HUES64 (cell line): ENCODE measurements around the gene MTRF1.
"Not testable (repeated sequence)": the region's sequence is repeated elsewhere in the genome, so short reads cannot be mapped to it uniquely, and the experiment has no call there.

Experiments used
- H3K27ac ChIP-seq: 2 replicates; pipeline ENCODE4 v1.7.0; 2013; ENCODE audit warnings: low read depth, low read length, inconsistent platforms
- H3K27me3 ChIP-seq: 2 replicates; pipeline ENCODE4 v1.6.1; 2013; ENCODE audit warnings: mild to moderate bottlenecking, low read length; ENCODE audit not compliant: insufficient read depth
- H3K36me3 ChIP-seq: 2 replicates; pipeline ENCODE4 v1.6.1; 2013; ENCODE audit warnings: mild to moderate bottlenecking, low read length; ENCODE audit not compliant: insufficient read depth
- H3K4me1 ChIP-seq: 2 replicates; pipeline ENCODE4 v1.6.1; 2013; ENCODE audit warnings: mild to moderate bottlenecking, low read length, moderate library complexity; ENCODE audit not compliant: insufficient read depth
- H3K4me3 ChIP-seq: 2 replicates; pipeline ENCODE4 v1.5.1; 2013; ENCODE audit warnings: mild to moderate bottlenecking, low read length, moderate library complexity
- H3K9ac ChIP-seq: 2 replicates; pipeline ENCODE4 v1.6.1; 2013; ENCODE audit warnings: mild to moderate bottlenecking, low read depth, low read length
- H3K9me3 ChIP-seq: 2 replicates; pipeline ENCODE4 v1.6.1; 2013; ENCODE audit warnings: low read depth, low read length; ENCODE audit not compliant: insufficient read depth
- WGBS: fragments of 150-250, 120-280 bp; methylation state at CpG from one replicate; pipeline ENCODE4 v1.1.7; 2013; ENCODE audit warnings: missing lambda C conversion rate; 5-methylcytosine and 5-hydroxymethylcytosine counted together

The MTRF1 gene

GRCh38 chr13:41193919-41194824, 69.2 kb downstream of the MTRF1 start, which contains the start of gene KBTBD7:
Gene KBTBD7 (minus strand): TSS chr13:41194569. CDS start chr13:41194257, 312 bp downstream.
- WGBS = 20% methylated on average over 66 of the region's 66 CpGs
- peak within 1 kb of the TSS; percentile 86 for H3K27ac ChIP-seq

GRCh38 chr13:41193469-41193868, 69.9 kb downstream of the MTRF1 start:
- Histone ChIP-seq H3K9ac (no peak overlapping the region), H3K27ac (no peak overlapping the region), H3K27me3 (no peaks in the 10 kb centered on the region), H3K4me3 (peak overlapping the region; percentile 78), H3K4me1 (no peaks in the 10 kb centered on the region), H3K36me3 (no peaks in the 10 kb centered on the region), H3K9me3 (no peaks in the 10 kb centered on the region)
- 95% methylated on average over 18 of the region's 18 CpGs for WGBS

More at GRCh38 chr13:41193919-41194824, 69.2 kb downstream of the MTRF1 start, which contains the start of gene KBTBD7:
- Histone ChIP-seq H3K36me3 (no peaks in the 10 kb centered on the region), H3K4me1 (no peaks in the 10 kb centered on the region), H3K9me3 (no peaks in the 10 kb centered on the region), H3K27me3 (no peaks in the 10 kb centered on the region), H3K9ac (peak within 1 kb of the TSS; percentile 87), H3K4me3 (peak within 1 kb of the TSS; percentile 78)

GRCh38 chr13:41188584-41188983, 74.8 kb downstream of the MTRF1 start:
- Histone ChIP-seq H3K9ac (no peak overlapping the region), H3K27me3 (no peaks in the 10 kb centered on the region), H3K36me3 (no peaks in the 10 kb centered on the region), H3K4me1 (no peaks in the 10 kb centered on the region), H3K9me3 (no peaks in the 10 kb centered on the region), H3K27ac (no peak overlapping the region), H3K4me3 (no peak overlapping the region)
- WGBS = 93% methylated on average over 6 of the region's 6 CpGs

- Histone ChIP-seq H3K36me3 (no peaks in the 10 kb centered on the region), H3K4me1 (no peaks in the 10 kb centered on the region), H3K9ac (no peak overlapping the region), H3K9me3 (no peaks in the 10 kb centered on the region), H3K27me3 (no peaks in the 10 kb centered on the region), H3K4me3 (no peak overlapping the region), H3K27ac (no peak overlapping the region)
- 94% methylated on average over 3 of the region's 3 CpGs for WGBS
Observed at GRCh38 chr13:41186481-41186880, 76.9 kb downstream of the MTRF1 start.

GRCh38 chr13:41182231-41182630, 81.1 kb downstream of the MTRF1 start:
- no peak overlapping the region for H3K27ac ChIP-seq

GRCh38 chr13:41179593-41180250, 83.7 kb downstream of the MTRF1 start:
- Histone ChIP-seq H3K4me1 (no peaks in the 10 kb centered on the region), H3K27me3 (no peaks in the 10 kb centered on the region), H3K9ac (no peak overlapping the region), H3K36me3 (no peaks in the 10 kb centered on the region), H3K4me3 (no peak overlapping the region), H3K27ac (no peak overlapping the region), H3K9me3 (peaks cover 18% of the 10 kb centered on the region)
- WGBS = 85% methylated on average over 3 of the region's 4 CpGs

More at GRCh38 chr13:41182231-41182630, 81.1 kb downstream of the MTRF1 start:
- Histone ChIP-seq H3K36me3 (no peaks in the 10 kb centered on the region), H3K4me3 (no peak overlapping the region), H3K4me1 (no peaks in the 10 kb centered on the region), H3K27me3 (no peaks in the 10 kb centered on the region), H3K9ac (no peak overlapping the region), H3K9me3 (no peaks in the 10 kb centered on the region)

GRCh38 chr13:41178040-41178439, 85.3 kb downstream of the MTRF1 start:
- peaks cover 23% of the 10 kb centered on the region for H3K9me3 ChIP-seq
- H3K27ac ChIP-seq = no peak overlapping the region
- no peak overlapping the region for H3K4me3 ChIP-seq
- no peaks in the 10 kb centered on the region for H3K27me3 ChIP-seq
- 91% methylated on average over 5 of the region's 7 CpGs for WGBS
- no peaks in the 10 kb centered on the region for H3K36me3 ChIP-seq
- H3K4me1 ChIP-seq = no peaks in the 10 kb centered on the region
- H3K9ac ChIP-seq = no peak overlapping the region

GRCh38 chr13:41177616-41178015, 85.8 kb downstream of the MTRF1 start:
- Histone ChIP-seq H3K27me3 (no peaks in the 10 kb centered on the region), H3K27ac (no peak overlapping the region), H3K4me1 (no peaks in the 10 kb centered on the region), H3K36me3 (no peaks in the 10 kb centered on the region), H3K4me3 (no peak overlapping the region), H3K9ac (no peak overlapping the region), H3K9me3 (peaks cover 23% of the 10 kb centered on the region)
- WGBS = 46% methylated on average over 2 of the region's 2 CpGs

GRCh38 chr13:41175576-41175975, 87.8 kb downstream of the MTRF1 start:
- H3K9ac ChIP-seq, H3K4me3 ChIP-seq, H3K27me3 ChIP-seq, H3K36me3 ChIP-seq, H3K4me1 ChIP-seq, H3K27ac ChIP-seq: not testable (repeated sequence)
- H3K9me3 ChIP-seq = peaks cover 23% of the 10 kb centered on the region
- WGBS = 88% methylated on average over 7 of the region's 8 CpGs
